GM23248 (cell line): ENCODE results near the gene IP6K1. TPM values are rescaled to one million over a fixed set of nuclear protein-coding genes. Genes with fewer than 3 reads are reported as not detected.
"Not testable (repeated sequence)": the region's sequence is repeated elsewhere in the genome, so short reads cannot be mapped to it uniquely, and the experiment has no call there.

ENCODE experiments used
- DNase-seq: peaks from one replicate; pipeline ENCODE4 v3.0.0-alpha.2; 2015
- H2AFZ ChIP-seq: fragments of 200-600 bp; sonication (generic); 2 replicates; pipeline ENCODE4 v1.6.1; 2016; ENCODE audit warnings: antibody characterized with exemption
- H3F3A ChIP-seq: fragments of 200-600 bp; sonication (generic); 2 replicates; pipeline ENCODE4 v1.6.1; 2016; ENCODE audit warnings: mild to moderate bottlenecking, antibody characterized with exemption, mixed run types; ENCODE audit not compliant: insufficient read depth
- H3K27ac ChIP-seq: fragments of 200-600 bp; sonication (generic); 2 replicates; pipeline ENCODE4 v1.5.1; 2016; ENCODE audit warnings: mild to moderate bottlenecking
- H3K27me3 ChIP-seq: fragments of 200-600 bp; sonication (generic); replicated peaks from 2 replicates; pipeline ENCODE4 v1.6.1; 2016; ENCODE audit warnings: mild to moderate bottlenecking; ENCODE audit not compliant: insufficient read depth
- H3K36me3 ChIP-seq: fragments of 200-600 bp; sonication (generic); 2 replicates; pipeline ENCODE4 v1.6.1; 2016; ENCODE audit warnings: low read depth, mild to moderate bottlenecking
- H3K4me1 ChIP-seq: fragments of 200-600 bp; sonication (generic); 2 replicates; pipeline ENCODE4 v1.6.1; 2016; ENCODE audit warnings: mild to moderate bottlenecking; ENCODE audit not compliant: insufficient read depth
- H3K4me2 ChIP-seq: fragments of 200-600 bp; sonication (generic); one replicate; pipeline ENCODE4 v1.6.1; 2016; ENCODE audit warnings: mild to moderate bottlenecking; ENCODE audit not compliant: unreplicated experiment
- H3K4me3 ChIP-seq: fragments of 200-600 bp; sonication (generic); 2 replicates; pipeline ENCODE4 v1.5.1; 2016; ENCODE audit warnings: mild to moderate bottlenecking
- H3K79me2 ChIP-seq: fragments of 200-600 bp; sonication (generic); 2 replicates; pipeline ENCODE4 v1.6.1; 2016; ENCODE audit warnings: mild to moderate bottlenecking; ENCODE audit not compliant: insufficient read depth
- H3K9ac ChIP-seq: fragments of 200-600 bp; sonication (generic); 2 replicates; pipeline ENCODE4 v1.6.1; 2016; ENCODE audit warnings: mild to moderate bottlenecking
- H3K9me2 ChIP-seq: fragments of 200-600 bp; sonication (generic); 2 replicates; pipeline ENCODE4 v1.6.1; 2016; ENCODE audit warnings: mixed run types, mild to moderate bottlenecking, moderate library complexity; ENCODE audit not compliant: insufficient read depth
- H3K9me3 ChIP-seq: fragments of 200-600 bp; sonication (generic); one replicate; pipeline ENCODE4 v1.6.1; 2017; ENCODE audit warnings: low read depth
- H4K20me1 ChIP-seq: fragments of 200-600 bp; sonication (generic); 2 replicates; pipeline ENCODE4 v1.6.0; 2016; ENCODE audit not compliant: insufficient read depth
- EZH2 ChIP-seq: fragments of 200-600 bp; sonication (generic); IDR thresholded peaks from 2 replicates; pipeline ENCODE4 v1.6.1; 2018; ENCODE audit warnings: antibody characterized with exemption, mild to moderate bottlenecking; ENCODE audit not compliant: insufficient read depth, poor library complexity, severe bottlenecking
- EZH2phosphoT487 ChIP-seq: fragments of 200-600 bp; sonication (generic); IDR thresholded peaks from 2 replicates; pipeline ENCODE4 v1.6.1; 2018; ENCODE audit warnings: antibody characterized with exemption, moderate library complexity, mild to moderate bottlenecking, low read depth; ENCODE audit not compliant: insufficient read depth
- WGBS, 2 experiments: methylation state at CpG; one replicate each; pipeline ENCODE4 v1.1.6; 2015 to 2017; ENCODE audit warnings: low lambda C conversion rate in 2 of 2, low coverage in 1 of 2; ENCODE audit errors: missing lambda C conversion rate in 2 of 2; 5-methylcytosine and 5-hydroxymethylcytosine counted together
- in situ Hi-C: fragments of 300-500 bp; cut with MboI; formaldehyde crosslinking; loops from 2 replicates; pipeline ENCODE4 v1.15.0; 2020
- polyA plus RNA-seq: library from polyadenylated mRNA; unstranded; fragments of >200 nt; fragmentation: Nextera tagmentation; extraction: Ambion mirVana; gene quantifications from 2 replicates; pipeline ENCODE4 v1.2.1, GENCODE V29; 2016
- total RNA-seq: library from RNA; depleted of rRNA; stranded (reverse); fragments of >200 nt; shearing (Covaris generic); gene quantifications from 2 replicates; pipeline ENCODE4 v1.2.3, GENCODE V29; 2014; rRNA removed

The IP6K1 gene
- 20.6 and 27.2 TPM in 2 replicates for total RNA-seq
- polyA plus RNA-seq, result 18.7 and 20.3 TPM in 2 replicates

- in situ Hi-C loops, result no loop called here
- no peaks in the 10 kb centered on the region; the same call in 1 of the 2 replicates for H4K20me1 ChIP-seq
- no peaks in the 10 kb centered on the region for H3K9me3 ChIP-seq
- peak; percentile 100 for DNase-seq
- WGBS, 2 experiments, result 2 to 3% methylated on average over 54 to 55 of the region's 55 CpGs
- peak within 1 kb of the TSS; percentile 94 for H3K4me2 ChIP-seq
- no peaks in the 10 kb centered on the region; the same call in 1 of the 2 replicates for H3K36me3 ChIP-seq
- peaks cover 15% of the 10 kb centered on the region; the same call in 1 of the 2 replicates for H3K4me1 ChIP-seq
- H3K4me3 ChIP-seq, result peak within 1 kb of the TSS; percentile 81
- peak within 1 kb of the TSS; percentile 85 for H3K9ac ChIP-seq
- H3K79me2 ChIP-seq, result peaks cover 48% of the 10 kb centered on the region
- TF ChIP-seq EZH2phosphoT487 (no peak), EZH2 (no peak)
- H3K27ac ChIP-seq, result peak within 1 kb of the TSS; percentile 71
- H2AFZ ChIP-seq, result peak within 1 kb of the TSS; percentile 96
- H3F3A ChIP-seq, result no peaks in the 10 kb centered on the region
- no peaks in the 10 kb centered on the region for H3K9me2 ChIP-seq
- no peaks in the 10 kb centered on the region for H3K27me3 ChIP-seq
Measured at GRCh38 chr3:49786357-49787181, at the start of gene IP6K1. Gene IP6K1, minus strand, starts transcription at chr3:49786542. Its CDS starts 38,502 bp downstream, at chr3:49748040.

- in situ Hi-C loops, result no loop called here
- H3K27ac ChIP-seq, result no peak overlapping the region
- H3K9ac ChIP-seq, result no peak overlapping the region
- H3K36me3 ChIP-seq, result no peaks in the 10 kb centered on the region
- no peak for TF ChIP-seq EZH2phosphoT487
- TF ChIP-seq EZH2, result no peak
- H3F3A ChIP-seq, result no peaks in the 10 kb centered on the region
- no peaks in the 10 kb centered on the region for H3K4me1 ChIP-seq
- H3K9me3 ChIP-seq, result no peaks in the 10 kb centered on the region
- H3K4me2 ChIP-seq, result no peak overlapping the region
- 91 to 100% methylated on average over 3 of the region's 3 CpGs for whole genome bisulfite sequencing, 2 experiments
- H3K79me2 ChIP-seq, result no peaks in the 10 kb centered on the region
- H2AFZ ChIP-seq, result no peak overlapping the region
- no peaks in the 10 kb centered on the region for H4K20me1 ChIP-seq
- no peak overlapping the region for H3K4me3 ChIP-seq
- no peaks in the 10 kb centered on the region for H3K27me3 ChIP-seq
- H3K9me2 ChIP-seq, result no peaks in the 10 kb centered on the region
- DNase-seq, result no peak
Measured at GRCh38 chr3:49831341-49831740, 45.0 kb upstream of the IP6K1 start.

GRCh38 chr3:49826016-49826415 is 39.7 kb upstream of the IP6K1 start:
- H3K9me2 ChIP-seq, result no peaks in the 10 kb centered on the region
- H3K27me3 ChIP-seq, result no peaks in the 10 kb centered on the region
- no peak overlapping the region for H3K4me3 ChIP-seq
- no peaks in the 10 kb centered on the region for H3F3A ChIP-seq
- H3K36me3 ChIP-seq, result no peaks in the 10 kb centered on the region
- in situ Hi-C loops, result no loop called here
- H2AFZ ChIP-seq, result no peak overlapping the region
- H3K27ac ChIP-seq, result no peak overlapping the region
- H3K9me3 ChIP-seq, result no peaks in the 10 kb centered on the region
- no peak for TF ChIP-seq EZH2
- TF ChIP-seq EZH2phosphoT487, result no peak
- no peak overlapping the region for H3K4me2 ChIP-seq
- H4K20me1 ChIP-seq, result no peaks in the 10 kb centered on the region
- DNase-seq, result no peak
- H3K9ac ChIP-seq, result no peak overlapping the region
- no peaks in the 10 kb centered on the region for H3K4me1 ChIP-seq
- WGBS, 2 experiments, result 86 to 88% methylated on average over 6 of the region's 6 CpGs
- H3K79me2 ChIP-seq, result no peaks in the 10 kb centered on the region

GRCh38 chr3:49823131-49823530 is 36.8 kb upstream of the IP6K1 start:
- H3K9me2 ChIP-seq, H3K4me1 ChIP-seq, H3K36me3 ChIP-seq, H3K4me2 ChIP-seq, H3K9ac ChIP-seq, H3F3A ChIP-seq, H4K20me1 ChIP-seq, H3K79me2 ChIP-seq, in situ Hi-C loops, H3K9me3 ChIP-seq, H3K4me3 ChIP-seq, DNase-seq, H3K27me3 ChIP-seq, H2AFZ ChIP-seq, H3K27ac ChIP-seq: not testable (repeated sequence)
- WGBS, 2 experiments, result 95 to 97% methylated on average over 3 of the region's 3 CpGs
